HG02571 (cell line): ENCODE measurements around the gene SAMD4A.

Source experiments
- ATAC-seq: cut with Tn5 transposase; IDR thresholded peaks from one replicate; pipeline ENCODE4 v1.9.1; 2021; ENCODE audit warnings: mild to moderate bottlenecking, moderate library complexity; ENCODE audit not compliant: unreplicated experiment

The SAMD4A gene

DNA sequence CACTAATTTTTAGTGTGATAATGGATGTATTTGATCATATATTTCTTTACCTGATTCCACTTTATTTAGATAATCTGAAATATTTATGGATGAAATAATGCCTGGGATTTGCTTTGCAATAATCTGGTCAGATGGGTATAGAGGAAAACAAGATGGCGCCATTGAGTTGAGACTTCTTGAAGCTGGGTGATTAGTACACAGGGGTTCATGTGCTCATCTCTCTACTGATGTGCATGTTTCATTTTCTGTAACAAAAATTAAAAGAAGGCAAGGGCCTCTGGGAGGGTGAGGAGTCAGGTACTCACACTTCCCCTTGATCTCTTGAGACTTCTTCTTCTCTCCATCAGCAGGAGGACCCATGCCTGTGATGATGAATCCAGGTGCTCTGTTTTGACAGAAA, 273.9 kb downstream of the SAMD4A start:
- ATAC-seq: no peak
